SK-N-SH (cell line): ENCODE measurements around the gene NR5A2.

Experiments
- GABPA ChIP-seq: IDR thresholded peaks from 2 replicates; pipeline ENCODE4 v1.4.0; 2012; ENCODE audit warnings: low read depth, mild to moderate bottlenecking
- JUND ChIP-seq: IDR thresholded peaks from 2 replicates; pipeline ENCODE4 v1.4.0; 2012
- NRF1 ChIP-seq: IDR thresholded peaks from 2 replicates; pipeline ENCODE4 v1.6.1; 2012; ENCODE audit warnings: low read depth, mild to moderate bottlenecking, low read length
- TF ChIP-seq, protein P1 (sequence below): fragments of 150-350 bp; IDR thresholded peaks from 2 replicates; pipeline ENCODE4 v1.6.1; 2017; ENCODE audit warnings: antibody characterized with exemption, low read length, low read depth, borderline replicate concordance
- TF ChIP-seq, protein P2 (sequence below): fragments of 200-600 bp; sonication (generic); IDR thresholded peaks from 2 replicates; pipeline ENCODE4 v1.6.1; 2017; ENCODE audit warnings: antibody characterized with exemption, mild to moderate bottlenecking, moderate library complexity

DNA sequence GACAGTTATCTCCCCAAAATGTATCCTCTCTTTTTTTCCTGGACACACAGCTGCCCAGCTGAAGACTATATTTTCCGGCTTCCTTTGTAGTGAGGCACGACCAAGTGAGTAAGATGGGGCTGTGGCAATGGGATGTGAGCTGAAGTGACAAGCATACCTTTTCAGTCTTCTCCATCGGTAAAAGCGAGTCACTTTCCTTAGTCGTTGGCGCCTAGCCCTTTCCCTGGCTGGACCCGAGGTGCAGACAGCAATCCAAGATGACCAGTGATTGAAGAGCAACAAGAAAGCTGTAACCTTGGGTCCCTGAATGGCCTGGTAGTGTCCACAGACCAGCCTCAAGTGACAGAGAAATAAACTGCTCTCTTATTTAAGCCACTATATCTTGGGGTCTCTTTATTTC, 155.2 kb downstream of the NR5A2 start:
- TF ChIP-seq GABPA, result no peak
- TF ChIP-seq NRF1, result no peak
- TF ChIP-seq, protein P1, sequence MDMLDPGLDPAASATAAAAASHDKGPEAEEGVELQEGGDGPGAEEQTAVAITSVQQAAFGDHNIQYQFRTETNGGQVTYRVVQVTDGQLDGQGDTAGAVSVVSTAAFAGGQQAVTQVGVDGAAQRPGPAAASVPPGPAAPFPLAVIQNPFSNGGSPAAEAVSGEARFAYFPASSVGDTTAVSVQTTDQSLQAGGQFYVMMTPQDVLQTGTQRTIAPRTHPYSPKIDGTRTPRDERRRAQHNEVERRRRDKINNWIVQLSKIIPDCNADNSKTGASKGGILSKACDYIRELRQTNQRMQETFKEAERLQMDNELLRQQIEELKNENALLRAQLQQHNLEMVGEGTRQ, result no peak
- TF ChIP-seq, protein P2, sequence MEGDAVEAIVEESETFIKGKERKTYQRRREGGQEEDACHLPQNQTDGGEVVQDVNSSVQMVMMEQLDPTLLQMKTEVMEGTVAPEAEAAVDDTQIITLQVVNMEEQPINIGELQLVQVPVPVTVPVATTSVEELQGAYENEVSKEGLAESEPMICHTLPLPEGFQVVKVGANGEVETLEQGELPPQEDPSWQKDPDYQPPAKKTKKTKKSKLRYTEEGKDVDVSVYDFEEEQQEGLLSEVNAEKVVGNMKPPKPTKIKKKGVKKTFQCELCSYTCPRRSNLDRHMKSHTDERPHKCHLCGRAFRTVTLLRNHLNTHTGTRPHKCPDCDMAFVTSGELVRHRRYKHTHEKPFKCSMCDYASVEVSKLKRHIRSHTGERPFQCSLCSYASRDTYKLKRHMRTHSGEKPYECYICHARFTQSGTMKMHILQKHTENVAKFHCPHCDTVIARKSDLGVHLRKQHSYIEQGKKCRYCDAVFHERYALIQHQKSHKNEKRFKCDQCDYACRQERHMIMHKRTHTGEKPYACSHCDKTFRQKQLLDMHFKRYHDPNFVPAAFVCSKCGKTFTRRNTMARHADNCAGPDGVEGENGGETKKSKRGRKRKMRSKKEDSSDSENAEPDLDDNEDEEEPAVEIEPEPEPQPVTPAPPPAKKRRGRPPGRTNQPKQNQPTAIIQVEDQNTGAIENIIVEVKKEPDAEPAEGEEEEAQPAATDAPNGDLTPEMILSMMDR, result no peak
- TF ChIP-seq JUND, result no peak
